GM18520 (cell line): Measurements from ENCODE around the gene PKNOX2.

Source experiments
- ATAC-seq: cut with Tn5 transposase; IDR thresholded peaks from one replicate; pipeline ENCODE4 v1.9.1; 2021; ENCODE audit not compliant: unreplicated experiment

Gene PKNOX2, protein sequence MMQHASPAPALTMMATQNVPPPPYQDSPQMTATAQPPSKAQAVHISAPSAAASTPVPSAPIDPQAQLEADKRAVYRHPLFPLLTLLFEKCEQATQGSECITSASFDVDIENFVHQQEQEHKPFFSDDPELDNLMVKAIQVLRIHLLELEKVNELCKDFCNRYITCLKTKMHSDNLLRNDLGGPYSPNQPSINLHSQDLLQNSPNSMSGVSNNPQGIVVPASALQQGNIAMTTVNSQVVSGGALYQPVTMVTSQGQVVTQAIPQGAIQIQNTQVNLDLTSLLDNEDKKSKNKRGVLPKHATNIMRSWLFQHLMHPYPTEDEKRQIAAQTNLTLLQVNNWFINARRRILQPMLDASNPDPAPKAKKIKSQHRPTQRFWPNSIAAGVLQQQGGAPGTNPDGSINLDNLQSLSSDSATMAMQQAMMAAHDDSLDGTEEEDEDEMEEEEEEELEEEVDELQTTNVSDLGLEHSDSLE

DNA sequence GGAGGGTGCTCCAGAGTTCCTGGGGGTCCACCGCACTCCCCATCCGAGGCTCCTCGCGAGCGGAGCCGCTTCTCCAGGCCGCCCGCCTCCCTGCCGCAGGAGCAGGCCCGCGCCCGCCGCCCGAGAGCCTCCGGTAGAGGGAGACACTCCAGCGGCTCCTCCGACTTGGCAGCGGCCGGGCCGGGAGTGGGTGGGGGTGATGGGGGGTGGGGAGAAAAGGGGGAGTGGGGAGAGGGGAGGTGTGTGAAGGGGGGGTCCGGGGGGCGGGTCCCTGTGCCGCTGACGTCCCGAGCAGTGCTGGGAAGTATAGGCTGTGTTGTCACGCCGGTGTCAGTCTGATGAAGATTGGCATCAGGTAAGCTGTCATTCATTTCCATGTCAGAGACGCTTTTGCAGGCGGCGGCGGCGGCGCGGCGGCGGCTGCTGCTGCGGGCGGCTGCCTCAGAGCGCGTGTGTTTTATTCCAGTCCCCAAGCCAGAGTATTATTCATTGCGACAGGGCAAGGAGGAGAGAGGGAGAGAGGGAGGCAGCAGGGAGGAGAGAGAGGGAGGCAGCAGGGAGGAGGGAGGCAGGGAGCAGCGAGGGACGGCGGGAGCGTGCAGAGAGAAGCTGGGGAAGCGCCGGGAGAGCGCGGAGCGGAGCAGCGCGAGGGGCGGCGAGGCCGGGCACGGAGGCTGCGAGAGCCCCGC lies at the start of gene PKNOX2:
Gene PKNOX2 (plus strand): TSS at position 330 of the 689 bp plus-strand sequence. CDS start 186,555 bp downstream, outside the sequence.
- ATAC-seq = no peak

DNA sequence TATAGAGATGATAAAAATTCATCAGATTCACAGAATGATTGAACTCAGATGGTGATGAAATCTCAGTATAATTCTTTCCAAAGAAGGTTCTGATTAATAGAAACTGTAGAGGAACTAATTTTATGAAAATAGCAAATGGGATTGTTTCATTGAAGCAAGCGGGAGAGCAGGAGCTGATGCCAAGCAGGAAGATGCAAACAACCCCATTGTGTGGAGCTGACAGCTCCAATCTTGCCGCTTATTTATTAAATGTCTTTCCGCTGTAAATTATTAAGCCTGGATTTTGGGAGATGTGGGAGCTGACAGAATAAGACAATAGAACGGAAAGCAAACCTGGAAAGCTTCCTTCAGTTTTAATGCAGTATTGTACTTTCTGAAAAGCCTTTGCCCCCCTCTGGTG lies 47.1 kb upstream of the PKNOX2 start:
- ATAC-seq = no peak

DNA sequence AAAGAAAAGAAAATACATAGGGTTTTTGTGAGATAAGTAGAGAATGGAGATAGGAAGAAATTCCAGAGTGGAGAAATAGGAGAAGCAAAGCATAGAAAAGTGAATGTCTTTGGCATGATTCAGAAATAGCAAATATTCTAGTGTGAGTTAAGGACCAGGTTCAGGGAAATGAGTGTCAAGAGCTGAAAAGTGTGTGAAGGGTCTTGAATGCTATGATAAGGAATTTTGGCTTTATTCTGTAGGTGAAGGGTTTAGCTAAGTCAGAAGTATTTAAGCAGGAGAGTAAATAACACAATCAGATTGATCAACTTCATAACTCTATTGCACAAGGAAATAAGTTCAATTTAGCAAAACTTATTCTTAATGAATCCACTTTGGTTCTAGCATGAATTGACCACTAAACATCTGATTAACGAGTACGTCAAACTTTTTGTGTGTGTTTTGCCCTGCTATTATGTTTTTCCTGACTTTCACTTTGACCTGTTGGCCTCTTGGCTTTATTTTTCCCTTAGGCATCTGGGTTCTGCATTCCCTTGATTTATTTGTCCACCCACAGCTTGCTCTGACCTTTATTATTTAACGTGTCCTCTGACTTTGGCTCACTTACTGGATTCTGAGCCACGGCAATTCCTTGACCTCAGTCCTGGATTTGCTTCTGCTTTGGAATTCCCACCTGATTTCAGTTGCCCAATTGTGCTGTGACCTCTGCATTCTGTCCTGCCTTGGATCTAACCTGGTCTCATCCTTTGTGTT lies 41.2 kb upstream of the PKNOX2 start:
- no peak for ATAC-seq

DNA sequence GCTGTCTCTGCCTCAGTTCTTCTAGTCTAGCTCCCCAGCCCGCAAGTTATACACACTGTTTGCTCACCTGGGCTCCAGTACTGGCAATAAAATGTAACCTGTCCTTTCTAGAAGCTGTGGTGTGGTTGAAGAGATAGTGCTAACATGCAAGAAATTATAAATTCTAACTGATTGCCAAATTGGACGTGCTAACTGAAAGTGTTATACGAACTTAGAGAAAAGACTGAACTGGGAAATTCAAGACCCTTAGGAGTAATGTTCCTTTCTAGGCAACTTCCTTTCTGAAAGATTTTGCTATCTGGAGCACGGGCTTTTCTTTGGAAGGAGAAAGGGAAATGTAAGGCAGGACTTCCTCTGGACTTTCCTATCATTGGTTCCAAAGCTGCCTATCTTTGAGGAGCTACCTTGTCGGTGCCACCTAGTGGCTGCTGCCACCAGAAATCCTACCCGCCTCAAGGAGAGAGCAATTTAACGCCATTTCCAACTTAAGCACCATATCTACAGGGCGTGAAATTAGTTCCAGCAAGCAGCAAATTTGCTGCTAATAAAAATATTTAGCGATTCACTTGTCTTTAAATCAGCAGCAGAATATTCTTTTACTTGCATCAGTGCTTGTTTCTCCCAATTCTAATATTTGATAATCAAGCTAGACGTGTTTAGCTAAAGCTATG lies 40.5 kb upstream of the PKNOX2 start:
- ATAC-seq = no peak

DNA sequence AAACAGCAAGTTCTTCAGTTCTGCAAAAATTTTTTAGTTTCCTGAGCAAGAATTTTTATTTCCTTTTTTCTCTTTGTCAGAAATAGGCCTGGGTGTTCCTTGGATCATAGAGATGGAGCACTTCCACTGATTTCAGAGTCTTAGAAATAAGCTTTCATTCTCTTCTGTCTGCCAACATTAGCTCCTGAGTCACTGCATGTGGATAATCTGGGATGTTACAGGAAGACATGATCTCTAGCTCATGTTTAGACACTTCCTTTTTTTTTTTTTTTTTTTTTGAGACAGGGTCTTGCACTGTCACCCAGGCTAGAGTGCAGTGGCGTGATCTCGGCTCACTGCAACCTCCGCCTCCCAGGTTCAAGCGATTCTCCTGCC lies 39.9 kb upstream of the PKNOX2 start:
- no peak for ATAC-seq

DNA sequence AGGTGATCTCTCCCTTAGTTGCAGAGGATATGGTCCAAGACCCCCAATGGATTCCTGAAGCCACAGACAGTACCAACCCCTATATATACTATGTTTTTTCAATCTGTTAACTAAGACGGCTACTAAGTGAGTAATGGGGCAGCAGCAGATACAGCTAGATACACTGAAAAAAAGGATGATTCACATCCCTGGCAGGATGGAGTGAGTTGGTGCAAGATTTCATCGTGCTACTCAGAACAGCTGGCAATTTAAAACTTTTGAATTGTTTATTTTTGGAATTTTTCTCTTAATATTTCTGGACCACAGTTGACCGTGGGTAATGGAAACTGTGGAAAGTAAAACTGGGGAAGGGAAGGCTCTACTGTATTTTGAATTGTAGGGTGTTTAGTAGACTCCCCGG lies 36.1 kb upstream of the PKNOX2 start:
- no peak for ATAC-seq

DNA sequence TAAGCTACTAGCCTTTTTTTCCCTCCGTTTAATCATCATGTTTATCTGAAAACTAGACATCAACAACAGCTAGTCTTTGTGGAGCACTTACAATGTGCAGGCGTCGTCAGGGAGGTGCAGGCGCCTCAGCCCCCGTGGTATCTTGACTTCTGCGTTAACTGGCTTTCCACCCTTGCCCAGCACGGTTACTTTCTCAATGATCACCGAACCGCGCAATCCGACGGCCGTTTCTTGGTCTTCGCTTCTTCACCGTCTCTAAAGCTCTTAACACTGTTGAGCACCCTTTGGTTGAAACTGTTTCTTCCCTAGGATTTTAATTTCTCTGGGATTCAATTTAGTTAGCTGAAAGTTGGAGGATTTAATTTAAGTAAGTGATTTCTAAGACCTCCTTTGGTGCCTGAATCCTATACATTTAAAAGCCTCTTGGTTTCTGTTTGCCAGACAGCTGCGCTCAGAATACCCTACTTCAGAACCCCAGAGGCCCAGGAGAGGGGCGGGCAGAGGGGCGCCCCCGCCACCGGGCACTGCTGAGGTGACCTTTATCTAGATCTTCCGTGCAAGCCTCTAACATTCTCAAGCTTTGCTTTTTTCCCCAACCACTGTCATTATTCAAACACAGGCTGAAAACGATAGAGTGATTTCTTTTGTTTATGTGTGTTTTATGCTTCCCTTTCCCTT lies 35.1 kb upstream of the PKNOX2 start:
- no peak for ATAC-seq

DNA sequence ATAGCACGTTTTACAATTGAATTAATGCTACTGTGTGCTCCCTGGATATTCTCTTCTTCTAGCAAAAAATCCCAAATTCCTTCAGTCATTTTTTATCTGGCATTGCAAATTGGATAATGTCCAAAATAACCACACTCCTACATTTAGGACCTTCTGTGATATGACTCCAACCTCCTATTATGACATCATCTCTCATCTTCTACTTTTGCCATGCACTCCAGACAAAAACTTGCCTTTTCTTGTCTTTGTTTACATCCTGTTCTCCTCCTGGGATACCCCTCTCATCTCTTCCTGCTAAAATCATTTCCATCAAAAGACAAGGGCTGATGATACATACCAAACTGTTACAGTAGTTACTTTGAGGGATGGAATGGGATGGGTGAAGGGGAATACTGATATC lies 32.5 kb upstream of the PKNOX2 start:
- no peak for ATAC-seq

DNA sequence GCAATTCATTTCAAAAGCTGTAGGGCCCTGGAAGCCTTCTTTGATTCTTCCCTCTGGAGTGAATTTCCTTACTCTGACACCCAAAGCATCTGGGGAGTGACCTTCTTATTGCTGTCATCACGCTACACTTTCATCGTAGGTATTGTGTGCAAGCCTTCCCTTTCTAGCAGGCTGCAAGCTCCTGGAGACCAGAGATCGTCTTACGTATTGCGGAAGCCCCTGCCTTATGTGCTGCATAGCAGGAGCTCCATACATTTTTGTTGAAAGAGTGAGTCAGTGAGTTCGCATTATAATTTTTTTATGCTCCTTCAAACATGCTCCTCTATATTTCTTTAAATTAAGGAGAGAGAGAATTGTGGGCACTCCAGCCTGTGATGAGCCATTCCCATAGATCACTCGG lies 32.0 kb upstream of the PKNOX2 start:
- no peak for ATAC-seq

DNA sequence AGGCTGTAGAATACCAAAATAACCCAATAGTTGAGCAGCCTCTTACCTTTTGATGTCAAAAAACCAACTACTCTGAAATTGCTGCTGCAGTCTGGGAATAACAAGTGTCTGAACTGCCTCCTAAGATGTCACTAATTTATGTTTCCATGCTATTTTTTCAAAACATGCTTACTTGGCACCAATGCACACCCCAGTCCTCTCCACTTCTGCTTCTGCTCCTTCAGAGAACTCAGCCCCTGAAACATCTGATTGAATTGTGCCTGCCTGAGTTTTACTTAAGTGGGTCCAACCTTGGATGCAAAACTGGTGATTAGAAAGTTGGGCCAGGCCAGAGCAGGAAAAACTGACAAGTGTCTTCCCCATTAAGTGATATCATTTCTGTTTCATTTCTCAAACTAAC lies 28.6 kb upstream of the PKNOX2 start:
- ATAC-seq = no peak

DNA sequence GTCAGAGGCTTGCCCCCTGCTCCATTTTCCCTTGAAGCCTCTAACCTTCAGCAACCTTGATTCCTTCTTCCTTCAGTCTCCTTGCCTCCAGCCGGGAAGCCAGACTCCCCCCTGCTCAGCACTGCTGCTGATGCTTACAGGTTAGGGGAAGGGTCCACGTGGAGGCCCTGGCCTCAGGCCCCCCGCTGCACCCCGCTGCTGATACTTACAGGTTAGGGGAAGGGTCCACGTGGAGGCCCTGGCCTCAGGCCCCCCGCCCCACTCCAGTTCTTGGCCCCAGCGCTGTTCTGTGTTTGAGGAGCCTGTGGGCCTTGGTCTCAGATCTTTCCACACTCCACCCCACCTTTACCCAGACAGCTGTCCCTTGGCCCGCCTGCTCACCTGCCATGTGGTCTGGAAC lies 25.6 kb upstream of the PKNOX2 start:
- ATAC-seq = no peak

DNA sequence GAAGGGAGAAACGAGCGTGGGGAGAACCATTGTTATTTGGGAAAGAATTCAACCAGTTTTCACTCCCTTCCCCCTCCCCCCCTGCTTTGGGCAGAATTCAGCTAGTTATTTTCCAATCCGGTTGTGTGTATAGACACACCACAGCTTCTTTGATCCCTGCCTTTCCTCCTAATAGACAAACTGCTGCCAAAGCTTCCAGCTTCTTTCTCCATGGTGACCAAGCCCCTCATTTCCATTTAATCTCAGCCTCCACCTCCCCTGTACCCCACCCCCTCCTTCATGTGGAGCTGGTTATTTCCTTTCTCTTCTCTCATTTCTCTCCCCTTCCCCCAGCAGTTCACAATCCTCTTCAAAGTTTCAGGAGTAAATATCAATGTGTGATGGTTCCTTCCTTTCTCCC lies 24.8 kb upstream of the PKNOX2 start:
- ATAC-seq = no peak

DNA sequence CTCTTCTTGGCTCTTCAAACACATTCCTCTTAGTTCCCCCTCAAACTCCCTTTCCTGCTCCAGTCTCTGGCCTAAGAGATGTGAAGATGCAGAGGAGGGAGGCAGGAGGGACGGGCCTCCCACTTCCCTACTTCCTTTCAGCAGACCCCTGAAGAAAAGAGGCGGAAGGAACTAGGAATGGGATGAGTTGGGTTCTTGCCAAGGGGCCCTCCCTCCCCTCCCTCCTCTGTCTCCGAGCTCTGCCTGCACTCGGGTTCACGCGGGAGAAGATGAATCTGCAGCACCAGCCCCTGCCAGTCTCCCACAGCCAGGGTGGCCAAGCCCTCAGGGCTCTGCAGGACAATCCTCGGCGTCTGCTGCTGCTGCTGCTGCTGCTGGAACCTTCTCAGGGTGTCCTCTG lies 24.3 kb upstream of the PKNOX2 start:
- ATAC-seq = no peak

DNA sequence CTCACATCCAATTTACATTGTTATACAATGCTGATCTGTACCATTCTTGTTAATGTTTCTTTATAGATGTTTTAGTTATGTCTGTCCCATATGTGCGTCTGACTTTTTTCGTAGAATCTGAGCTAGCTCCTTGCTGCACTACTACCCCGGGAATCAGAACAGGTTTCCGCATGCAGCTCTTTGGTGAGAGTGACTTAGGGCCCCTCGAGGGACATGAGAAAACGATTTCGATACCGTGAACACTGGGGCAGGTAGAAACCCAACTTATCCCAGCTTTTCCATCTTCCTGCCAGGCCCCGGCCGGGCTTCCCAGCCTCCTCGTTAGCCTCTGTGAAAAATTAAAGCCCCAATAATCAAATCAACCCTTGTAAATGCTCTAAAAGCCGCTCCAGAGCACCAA lies 23.4 kb upstream of the PKNOX2 start:
- ATAC-seq = no peak

DNA sequence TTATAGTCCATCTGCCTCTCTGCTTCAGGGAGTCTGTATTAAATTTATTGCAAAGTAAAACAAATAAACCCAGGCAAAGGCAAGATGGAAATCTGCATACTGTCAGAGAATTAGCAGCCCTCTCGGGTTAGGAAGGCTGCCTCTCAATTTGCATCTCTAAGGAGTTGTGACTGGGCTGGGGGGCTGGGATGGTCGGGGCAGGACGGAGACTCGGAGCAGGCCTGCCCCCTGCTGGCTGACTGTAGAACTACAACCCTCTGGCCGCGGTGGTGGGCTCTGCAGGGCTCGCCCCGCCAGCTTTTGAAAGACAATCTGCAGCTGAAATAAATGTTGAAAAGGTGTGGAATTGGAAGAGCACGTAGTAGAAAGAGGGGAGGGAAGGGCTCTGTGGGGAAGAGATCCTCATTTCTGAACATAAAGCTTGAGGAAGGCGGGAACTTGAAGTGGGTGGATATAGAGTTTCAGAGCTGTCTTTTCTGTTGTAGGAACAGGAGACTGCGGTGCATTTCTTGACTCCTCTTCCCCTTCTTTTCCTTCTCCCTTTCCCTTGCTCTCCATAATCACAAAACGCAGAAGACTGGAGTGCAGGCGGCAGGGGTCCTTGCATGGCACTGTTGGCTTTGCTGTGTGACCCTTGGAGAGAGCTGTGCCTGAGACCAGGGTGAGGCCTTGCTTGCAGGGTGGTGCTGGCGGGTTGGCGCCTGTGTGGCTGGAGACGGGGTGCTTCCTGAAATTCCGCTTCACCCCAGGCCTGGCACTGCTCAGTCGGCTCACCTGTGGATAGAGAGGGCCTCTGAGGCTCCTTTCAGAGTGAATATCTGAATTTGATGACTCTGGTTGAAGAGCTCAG lies 22.6 kb upstream of the PKNOX2 start:
- ATAC-seq = no peak

DNA sequence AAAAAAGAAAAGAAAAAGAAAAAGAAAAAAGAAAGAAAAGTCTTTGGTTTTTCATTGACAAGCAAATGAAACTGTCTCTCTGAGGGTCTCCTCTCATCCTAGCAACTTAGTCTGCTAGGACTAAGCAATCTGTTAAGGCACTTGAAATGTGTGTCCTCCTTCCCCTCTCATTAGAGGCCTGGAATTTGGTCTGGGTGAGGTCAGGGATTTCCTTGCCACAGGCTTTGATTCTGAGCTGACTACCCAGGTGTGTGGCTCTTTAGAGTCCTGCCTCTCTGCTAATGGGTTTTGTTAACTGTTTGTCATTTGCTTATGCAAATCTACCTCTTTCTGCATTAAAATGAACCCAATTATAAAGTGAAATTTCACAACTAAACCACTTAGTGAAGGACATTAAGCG lies 18.3 kb upstream of the PKNOX2 start:
- ATAC-seq = no peak

DNA sequence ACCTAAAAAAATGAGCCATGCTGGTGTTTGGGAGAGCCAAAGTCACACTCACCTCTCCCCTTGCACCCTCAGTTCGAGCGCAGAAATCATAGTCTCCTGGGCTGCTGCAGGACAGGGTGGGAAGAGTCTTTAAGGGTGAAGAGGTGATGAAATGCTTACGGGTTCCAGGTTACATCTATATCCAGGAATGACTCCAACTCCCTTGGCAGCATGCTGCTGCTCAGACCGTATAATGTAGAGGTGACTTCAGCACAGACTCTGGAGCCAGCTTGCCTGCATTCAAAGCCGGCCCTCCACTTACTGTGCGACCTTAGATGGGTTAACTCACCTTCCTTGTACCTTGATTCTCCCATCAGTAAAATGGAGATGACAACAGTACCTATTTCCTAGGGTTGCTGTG lies 17.3 kb upstream of the PKNOX2 start:
- no peak for ATAC-seq

DNA sequence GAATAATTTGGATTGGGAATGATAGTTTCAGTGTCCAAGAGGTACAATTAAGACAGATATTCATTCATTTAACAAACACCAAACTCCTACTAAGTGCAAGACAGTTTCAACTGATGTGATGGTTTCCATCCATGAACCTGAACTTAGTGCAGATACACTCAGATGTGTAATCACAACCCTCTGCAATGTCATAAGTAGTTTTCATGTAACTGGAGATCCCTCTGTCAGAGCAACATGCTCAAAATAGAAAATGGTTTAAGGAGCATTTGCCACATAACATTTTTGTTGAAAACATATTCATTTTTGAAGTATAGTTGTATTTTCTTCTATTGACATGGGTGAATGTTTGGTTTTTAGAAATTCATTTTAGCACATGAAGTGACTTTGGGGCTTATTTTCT lies 16.5 kb upstream of the PKNOX2 start:
- no peak for ATAC-seq

DNA sequence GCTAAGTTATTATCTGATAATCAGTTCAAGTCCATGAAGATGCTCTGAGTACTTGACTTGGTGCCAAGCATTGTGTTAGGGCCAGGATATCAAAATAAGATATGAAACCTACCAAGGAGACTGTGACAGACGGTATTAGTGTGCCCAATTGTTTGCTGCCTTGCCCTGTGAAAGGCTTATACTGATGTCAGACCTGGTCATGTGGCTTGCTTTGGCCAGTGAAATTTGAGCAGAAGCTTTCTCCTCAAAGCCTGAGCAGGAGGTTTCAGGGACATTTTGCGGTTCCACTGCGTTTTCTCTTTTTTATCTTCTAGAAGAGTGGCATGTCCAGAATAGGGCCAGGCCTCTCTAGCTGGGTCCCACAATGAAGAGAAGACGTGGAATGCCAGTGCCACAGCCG lies 15.8 kb upstream of the PKNOX2 start:
- no peak for ATAC-seq

DNA sequence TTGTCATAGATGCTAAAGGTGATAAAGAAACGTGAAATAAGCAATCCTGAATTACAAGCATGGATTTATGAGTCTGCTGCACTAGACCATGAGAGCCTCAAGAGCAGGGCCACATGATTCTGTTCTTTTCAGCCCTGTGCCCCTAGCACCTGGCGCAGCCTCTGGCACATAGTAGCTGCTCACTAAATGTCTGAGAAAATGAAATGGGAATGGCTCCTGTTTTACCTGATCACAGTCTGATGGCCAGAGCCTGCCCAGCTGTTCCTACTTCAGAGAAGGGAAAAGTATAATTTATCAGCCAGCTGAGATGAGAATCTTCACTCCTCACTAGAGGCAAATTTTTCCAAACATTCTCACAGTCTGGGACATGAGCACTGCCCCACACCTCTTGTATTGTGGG lies 10.7 kb upstream of the PKNOX2 start:
- ATAC-seq = no peak
